NB4 (cell line): ENCODE data around the gene PAM.

Experiments used
- CTCF ChIP-seq: IDR thresholded peaks from one replicate; pipeline ENCODE4 v1.5.1; 2012; ENCODE audit warnings: low read depth, low read length
- MAX ChIP-seq: IDR thresholded peaks from 2 replicates; pipeline ENCODE4 v1.6.1; 2011; ENCODE audit warnings: low read depth, low read length
- MYC ChIP-seq: IDR thresholded peaks from 2 replicates; pipeline ENCODE4 v1.6.1; 2011; ENCODE audit warnings: low read depth, low read length
- POLR2A ChIP-seq: IDR thresholded peaks from 2 replicates; pipeline ENCODE4 v1.6.1; 2011; ENCODE audit warnings: mild to moderate bottlenecking; ENCODE audit not compliant: insufficient read length; ENCODE audit errors: extremely low read depth

DNA sequence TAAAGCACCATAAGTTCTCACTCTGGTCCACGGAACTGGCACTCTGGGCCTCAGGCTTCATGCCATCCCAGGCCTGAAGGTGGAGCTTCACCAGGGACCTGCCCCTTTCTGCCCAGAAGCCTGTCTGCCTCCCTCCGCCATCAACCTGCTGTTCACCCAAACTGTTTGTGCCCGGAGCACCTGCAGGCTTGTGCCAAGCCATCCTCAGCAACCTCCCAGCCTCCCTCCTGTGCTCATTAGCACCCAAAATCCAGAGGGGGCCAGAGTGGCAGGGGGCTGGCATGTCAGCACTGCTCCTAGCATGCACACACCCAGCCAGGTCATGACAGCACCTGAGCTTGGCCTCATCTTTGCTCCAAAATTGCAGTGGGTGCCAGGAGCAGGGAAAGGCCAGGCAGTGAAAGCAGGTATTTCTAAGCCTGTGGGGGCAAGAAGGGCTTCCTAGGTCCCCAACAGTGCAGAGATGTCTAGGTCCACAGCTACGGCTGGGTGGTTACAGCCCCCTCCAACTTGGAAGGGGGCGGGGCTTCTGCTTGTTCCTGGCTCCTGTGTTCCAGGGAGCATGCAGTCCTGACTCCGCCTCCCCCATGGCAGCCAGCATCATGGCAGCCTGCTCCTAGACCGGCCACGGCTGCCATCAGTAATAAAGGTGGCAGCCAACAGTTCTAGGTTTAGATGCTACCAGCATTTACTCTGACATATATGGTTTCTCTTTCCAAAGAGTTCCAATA lies 279.7 kb downstream of the PAM start:
- no peak for TF ChIP-seq CTCF
- TF ChIP-seq MAX = no peak
- no peak for TF ChIP-seq POLR2A
- TF ChIP-seq MYC = no peak
